HG03520 (cell line): ENCODE results near the gene FETUB.
A peak's percentile ranks its signal among the peaks of the same experiment; 100 is the strongest.
"Not testable (repeated sequence)": the region's sequence is repeated elsewhere in the genome, so short reads cannot be mapped to it uniquely, and the experiment has no call there.

Experiments used
- ATAC-seq: cut with Tn5 transposase; IDR thresholded peaks from one replicate; pipeline ENCODE4 v1.9.1; 2021; ENCODE audit warnings: mild to moderate bottlenecking, moderate library complexity; ENCODE audit not compliant: unreplicated experiment

Gene FETUB

GRCh38 chr3:186630950-186631641, 9.1 kb upstream of the FETUB start:
- ATAC-seq, result no peak

- no peak for ATAC-seq
Measured at GRCh38 chr3:186633481-186633880, 6.7 kb upstream of the FETUB start.

- not testable (repeated sequence) for ATAC-seq
Measured at GRCh38 chr3:186634207-186634606, 6.0 kb upstream of the FETUB start.

- ATAC-seq, result no peak
Measured at GRCh38 chr3:186635532-186635931, 4.7 kb upstream of the FETUB start.

- ATAC-seq, result no peak
Measured at GRCh38 chr3:186636536-186636935, 3.7 kb upstream of the FETUB start.

- no peak for ATAC-seq
Measured at GRCh38 chr3:186637686-186638085, 2.5 kb upstream of the FETUB start.

GRCh38 chr3:186638259-186638658, 1.9 kb upstream of the FETUB start:
- no peak for ATAC-seq

GRCh38 chr3:186640473-186640818, 247 bp downstream of the FETUB start:
- no peak for ATAC-seq

- no peak for ATAC-seq
Measured at GRCh38 chr3:186640929-186641328, 730 bp downstream of the FETUB start.

GRCh38 chr3:186642014-186642413, 1.8 kb downstream of the FETUB start:
- ATAC-seq, result no peak

GRCh38 chr3:186643493-186643892, 3.3 kb downstream of the FETUB start:
- ATAC-seq, result no peak

- ATAC-seq, result no peak
Measured at GRCh38 chr3:186644683-186645082, 4.5 kb downstream of the FETUB start.

- ATAC-seq, result no peak
Measured at GRCh38 chr3:186646106-186646505, 5.9 kb downstream of the FETUB start.

- no peak for ATAC-seq
Measured at GRCh38 chr3:186646841-186647240, 6.6 kb downstream of the FETUB start.

- no peak for ATAC-seq
Measured at GRCh38 chr3:186648851-186649250, 8.7 kb downstream of the FETUB start.

GRCh38 chr3:186651678-186652215, 11.5 kb downstream of the FETUB start:
- no peak for ATAC-seq

GRCh38 chr3:186653080-186653707, 13.0 kb downstream of the FETUB start:
- ATAC-seq, result peak; percentile 85

- no peak for ATAC-seq
Measured at GRCh38 chr3:186653984-186654383, 13.8 kb downstream of the FETUB start.

GRCh38 chr3:186663361-186664118, 23.3 kb downstream of the FETUB start:
- no peak for ATAC-seq

GRCh38 chr3:186664119-186664495, 23.9 kb downstream of the FETUB start:
- ATAC-seq, result no peak

GRCh38 chr3:186664506-186664905, 24.3 kb downstream of the FETUB start:
- no peak for ATAC-seq
